HepG2 (cell line): ENCODE results near the gene THOP1. TPM values are rescaled to one million over a fixed set of nuclear protein-coding genes. Genes with fewer than 3 reads are reported as not detected.

ENCODE experiments used
- ATAC-seq: fragments of 200-7000 bp; cut with Tn5 transposase; 3 replicates; pipeline ENCODE4 v1.9.1; 2020; ENCODE audit warnings: mild to moderate bottlenecking, moderate library complexity
- BruUV-seq: library from RNA; stranded (reverse); fragments of 400-500 nt; replicated peaks from 2 replicates; lab custom pipeline; 2021; lab: Mats Ljungman, UMichigan
- CTCF ChIA-PET: fragments of 300-600 bp; formaldehyde crosslinking; extraction: SDS; loops from one replicate; lab custom pipeline; 2021; ENCODE audit warnings: low total read pairs, inconsistent platforms, low intra/inter-chr PET ratio; lab: Yijun Ruan, JAX
- POLR2A ChIA-PET: fragments of 350-600 bp; sonication (Branson Sonifier 250); formaldehyde crosslinking; loops from one replicate; lab custom pipeline; 2020; ENCODE audit warnings: antibody characterized with exemption, inconsistent platforms; lab: Yijun Ruan, JAX
- DNase-seq: peaks from one replicate; pipeline ENCODE4 v3.0.0-alpha.2; 2015; ENCODE audit warnings: low spot score
- FAIRE-seq: peaks from 3 replicates; lab custom pipeline; 2011; peaks lifted over from hg19 to GRCh38; lab: Jason Lieb, UNC
- H2AFZ ChIP-seq: one replicate; pipeline ENCODE4 v1.6.1; 2011; ENCODE audit warnings: low read length, inconsistent platforms
- H3K27ac ChIP-seq: fragments of 300-600 bp; 3 replicates; pipeline ENCODE4 v1.8.0; 2011; ENCODE audit warnings: mixed run types, mild to moderate bottlenecking, mixed read lengths, low read length, inconsistent platforms; ENCODE audit not compliant: insufficient read depth; ENCODE audit errors: extremely low read length
- H3K27me3 ChIP-seq, 2 experiments: fragments of 200-600 bp in 1 of 2; 2 replicates in 1 of 2; 3 replicates in 1 of 2; pipeline versions ENCODE4 v1.6.0 to v1.8.0; 2011; ENCODE audit warnings: low read length in 2 of 2, mild to moderate bottlenecking in 2 of 2, moderate library complexity in 2 of 2, inconsistent platforms in 1 of 2; ENCODE audit not compliant: insufficient read depth in 2 of 2, control insufficient read depth in 1 of 2
- H3K36me3 ChIP-seq, 2 experiments: fragments of 200-600 bp in 1 of 2; replicated peaks in 1 of 2; 2 replicates in 1 of 2; 3 replicates in 1 of 2; pipeline versions ENCODE4 v1.5.1 to v1.8.0; 2011; ENCODE audit warnings: low read length in 2 of 2, inconsistent platforms in 1 of 2; ENCODE audit not compliant: insufficient read depth in 2 of 2, control insufficient read depth in 1 of 2
- H3K4me1 ChIP-seq: 2 replicates; pipeline ENCODE4 v1.5.1; 2012; ENCODE audit warnings: low read length, inconsistent platforms; ENCODE audit not compliant: insufficient read depth
- H3K4me2 ChIP-seq: 2 replicates; pipeline ENCODE4 v1.6.0; 2011; ENCODE audit warnings: low read depth, low read length, inconsistent platforms
- H3K4me3 ChIP-seq, 3 experiments: fragments of 200-600 bp in 1 of 3; sonication (generic), shearing (Covaris generic) in 1 of 3; replicated peaks in 1 of 3; 2 replicates each; pipeline ENCODE4 v1.5.1; 2011 to 2016; ENCODE audit warnings: low read length in 3 of 3, inconsistent platforms in 2 of 3, low read depth in 2 of 3, mild to moderate bottlenecking in 2 of 3, control low read depth in 1 of 3, mixed read lengths in 1 of 3; ENCODE audit not compliant: insufficient read depth in 1 of 3
- H3K79me2 ChIP-seq: one replicate; pipeline ENCODE4 v1.6.1; 2011; ENCODE audit warnings: low read length, inconsistent platforms; ENCODE audit not compliant: insufficient read depth
- H3K9ac ChIP-seq: 2 replicates; pipeline ENCODE4 v1.6.0; 2011; ENCODE audit warnings: mild to moderate bottlenecking, low read depth, low read length, inconsistent platforms; ENCODE audit not compliant: insufficient read depth
- H3K9me3 ChIP-seq: 2 replicates; pipeline ENCODE4 v1.5.1; 2012; ENCODE audit warnings: mild to moderate bottlenecking, low read length
- H4K20me1 ChIP-seq: 2 replicates; pipeline ENCODE4 v1.6.0; 2011; ENCODE audit warnings: inconsistent platforms, mild to moderate bottlenecking, low read length, moderate library complexity; ENCODE audit not compliant: insufficient read depth
- KAT2B ChIP-seq: fragments of 150-350 bp; IDR thresholded peaks from 2 replicates; pipeline ENCODE4 v1.6.1; 2014; ENCODE audit warnings: low read depth, low read length, borderline replicate concordance
- MED13 ChIP-seq: sonication (generic); formaldehyde crosslinking; IDR thresholded peaks from 2 replicates; pipeline ENCODE4 v1.5.0; 2020; ENCODE audit warnings: missing genetic modification reagents
- NFE2L2 ChIP-seq: fragments of 150-350 bp; IDR thresholded peaks from 2 replicates; pipeline ENCODE4 v1.6.1; 2014; ENCODE audit warnings: low read length
- PHF8 ChIP-seq: sonication (generic); formaldehyde crosslinking; IDR thresholded peaks from 2 replicates; pipeline ENCODE4 v1.5.0; 2020; ENCODE audit warnings: missing genetic modification reagents
- PITX1 ChIP-seq: sonication (generic); formaldehyde crosslinking; IDR thresholded peaks from 2 replicates; pipeline ENCODE4 v1.5.1; 2020; ENCODE audit warnings: mild to moderate bottlenecking, missing genetic modification reagents
- RBFOX2 ChIP-seq: fragments of 200-400 bp; formaldehyde crosslinking; IDR thresholded peaks from 2 replicates; pipeline ENCODE4 v1.6.1; 2017; ENCODE audit warnings: low read depth, mild to moderate bottlenecking, low read length
- RBM22 ChIP-seq: fragments of 200-400 bp; formaldehyde crosslinking; optimal IDR thresholded peaks from 2 replicates; pipeline ENCODE3; 2017; ENCODE audit warnings: mild to moderate bottlenecking, low read length, moderate library complexity
- TSC22D2 ChIP-seq: sonication (generic); formaldehyde crosslinking; IDR thresholded peaks from 2 replicates; pipeline ENCODE4 v1.5.1; 2020; ENCODE audit warnings: missing genetic modification reagents, mild to moderate bottlenecking, borderline replicate concordance
- WGBS: methylation state at CpG from one replicate; pipeline ENCODE4 v1.1.6; 2017; ENCODE audit warnings: low lambda C conversion rate; 5-methylcytosine and 5-hydroxymethylcytosine counted together
- in situ Hi-C: cut with HindIII; loops from 2 replicates; pipeline ENCODE4 v1.10.0; 2017; ENCODE audit warnings: low pct_unique_long_range_greater_than_20kb; ENCODE audit not compliant: extremely low pct_ligation_motif_present
- intact Hi-C: fragments of 100-400 bp; cut with micrococcal nuclease; formaldehyde crosslinking; loops from one replicate; pipeline ENCODE4 v1.10.0; 2022; ENCODE audit not compliant: unreplicated experiment
- polyA plus RNA-seq, 8 experiments: library from polyadenylated mRNA; depleted of rRNA in 3 of 8; stranded (reverse) in 7 of 8; unstranded in 1 of 8; fragments of >200 nt; fragmentation: Illumina TruSeq in 4 of 8; extraction: Trizol in 4 of 8; gene quantifications; 2 replicates each; pipeline versions ENCODE4 v1.2.1 to v1.2.3, GENCODE V29; 2011 to 2016; ENCODE audit warnings: low read depth in 4 of 8, missing spikeins in 1 of 8, mixed read lengths in 1 of 8; ENCODE audit not compliant: insufficient read depth in 1 of 8
- total RNA-seq, 5 experiments: library from RNA; depleted of rRNA; stranded (reverse); fragments of >200 nt; fragmentation: Illumina TruSeq; extraction: Trizol; gene quantifications; 2 replicates each; pipeline ENCODE4 v1.2.3, GENCODE V29; 2016; ENCODE audit warnings: low read depth in 1 of 5
- TF ChIP-seq, protein P1 (sequence below): sonication (generic); formaldehyde crosslinking; IDR thresholded peaks from 2 replicates; pipeline ENCODE4 v1.4.0; 2020; ENCODE audit warnings: missing genetic modification reagents
- TF ChIP-seq, protein P2 (sequence below): sonication (generic); formaldehyde crosslinking; IDR thresholded peaks from 2 replicates; pipeline ENCODE4 v1.4.0; 2020; ENCODE audit warnings: missing genetic modification reagents

THOP1 gene
- total and polyA plus RNA-seq, 2 of the 13 experiments (the other 11 are each of a cell fraction or from before 2014, with no cell fraction given), result 74.4 to 116 TPM

GRCh38 chr19:2743099-2743498 is 42.2 kb upstream of the THOP1 start:
- Histone ChIP-seq H3K27ac (no peak overlapping the region), H3K4me3 (no peak overlapping the region), H3K79me2 (peaks cover 4% of the 10 kb centered on the region), H3K4me1 (peaks cover 7% of the 10 kb centered on the region), H2AFZ (no peak overlapping the region), H3K27me3 (no peaks in the 10 kb centered on the region; a peak in 1 of 5 replicates), H4K20me1 (no peaks in the 10 kb centered on the region), H3K9ac (no peak overlapping the region), H3K4me2 (no peak overlapping the region), H3K36me3 (no peaks in the 10 kb centered on the region), H3K9me3 (no peaks in the 10 kb centered on the region)
- TF ChIP-seq KAT2B (no peak), RBM22 (no peak), NFE2L2 (no peak), MED13 (CRISPR knock-in tag) (no peak), PITX1 (CRISPR knock-in tag) (no peak), PHF8 (CRISPR knock-in tag) (no peak), TSC22D2 (CRISPR knock-in tag) (no peak), RBFOX2 (no peak)
- TF ChIP-seq, protein P1, sequence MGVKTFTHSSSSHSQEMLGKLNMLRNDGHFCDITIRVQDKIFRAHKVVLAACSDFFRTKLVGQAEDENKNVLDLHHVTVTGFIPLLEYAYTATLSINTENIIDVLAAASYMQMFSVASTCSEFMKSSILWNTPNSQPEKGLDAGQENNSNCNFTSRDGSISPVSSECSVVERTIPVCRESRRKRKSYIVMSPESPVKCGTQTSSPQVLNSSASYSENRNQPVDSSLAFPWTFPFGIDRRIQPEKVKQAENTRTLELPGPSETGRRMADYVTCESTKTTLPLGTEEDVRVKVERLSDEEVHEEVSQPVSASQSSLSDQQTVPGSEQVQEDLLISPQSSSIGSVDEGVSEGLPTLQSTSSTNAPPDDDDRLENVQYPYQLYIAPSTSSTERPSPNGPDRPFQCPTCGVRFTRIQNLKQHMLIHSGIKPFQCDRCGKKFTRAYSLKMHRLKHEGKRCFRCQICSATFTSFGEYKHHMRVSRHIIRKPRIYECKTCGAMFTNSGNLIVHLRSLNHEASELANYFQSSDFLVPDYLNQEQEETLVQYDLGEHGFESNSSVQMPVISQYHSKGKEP (CRISPR knock-in tag), result no peak
- TF ChIP-seq, protein P2, sequence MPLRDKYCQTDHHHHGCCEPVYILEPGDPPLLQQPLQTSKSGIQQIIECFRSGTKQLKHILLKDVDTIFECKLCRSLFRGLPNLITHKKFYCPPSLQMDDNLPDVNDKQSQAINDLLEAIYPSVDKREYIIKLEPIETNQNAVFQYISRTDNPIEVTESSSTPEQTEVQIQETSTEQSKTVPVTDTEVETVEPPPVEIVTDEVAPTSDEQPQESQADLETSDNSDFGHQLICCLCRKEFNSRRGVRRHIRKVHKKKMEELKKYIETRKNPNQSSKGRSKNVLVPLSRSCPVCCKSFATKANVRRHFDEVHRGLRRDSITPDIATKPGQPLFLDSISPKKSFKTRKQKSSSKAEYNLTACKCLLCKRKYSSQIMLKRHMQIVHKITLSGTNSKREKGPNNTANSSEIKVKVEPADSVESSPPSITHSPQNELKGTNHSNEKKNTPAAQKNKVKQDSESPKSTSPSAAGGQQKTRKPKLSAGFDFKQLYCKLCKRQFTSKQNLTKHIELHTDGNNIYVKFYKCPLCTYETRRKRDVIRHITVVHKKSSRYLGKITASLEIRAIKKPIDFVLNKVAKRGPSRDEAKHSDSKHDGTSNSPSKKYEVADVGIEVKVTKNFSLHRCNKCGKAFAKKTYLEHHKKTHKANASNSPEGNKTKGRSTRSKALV, result no peak
- no peak for ATAC-seq
- in situ Hi-C loops (no loop called here), intact Hi-C loops (no loop called here)
- 4% methylated on average over 8 of the region's 8 CpGs for WGBS
- ChIA-PET POLR2A (interaction anchor here (1.2 kb wide), 1 partner anchor 124 kb away, joined by 4 read pairs; the partner anchor contains the start of gene ZNF556), CTCF (interaction anchor here (1.6 kb wide), 1 partner anchor 95 kb away, joined by 5 read pairs; no protein-coding TSS in a partner anchor)
- BruUV-seq, result no TSS peak
- FAIRE-seq, result no peak
- no peak for DNase-seq
